GM19099 (cell line): ENCODE measurements around the gene MSRB3.

Experiments used
- POLR2A ChIP-seq: IDR thresholded peaks from 3 replicates; pipeline ENCODE4 v1.6.1; 2011; ENCODE audit warnings: low read depth; ENCODE audit not compliant: insufficient read length; ENCODE audit errors: extremely low read depth

The MSRB3 gene

DNA sequence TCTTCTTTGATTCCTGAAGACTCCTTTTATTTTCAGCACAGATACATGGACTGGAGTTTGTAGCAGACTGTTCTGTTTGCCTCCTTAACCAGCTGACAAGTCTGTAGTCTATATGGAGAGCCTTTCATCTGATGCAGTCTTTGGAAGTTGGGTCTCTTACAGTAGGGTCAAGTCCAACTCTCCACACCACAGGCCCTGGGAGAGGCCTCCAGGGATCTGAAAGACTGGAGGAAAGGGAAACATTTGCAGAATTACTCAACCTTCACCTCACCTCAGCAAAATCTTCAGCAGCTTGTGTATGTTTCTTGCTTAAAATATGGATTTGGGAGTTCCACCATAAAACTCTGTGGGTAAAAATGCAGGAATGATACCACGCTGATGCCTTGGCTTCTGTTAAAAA is 188.4 kb downstream of the MSRB3 start:
- TF ChIP-seq POLR2A, result no peak

DNA sequence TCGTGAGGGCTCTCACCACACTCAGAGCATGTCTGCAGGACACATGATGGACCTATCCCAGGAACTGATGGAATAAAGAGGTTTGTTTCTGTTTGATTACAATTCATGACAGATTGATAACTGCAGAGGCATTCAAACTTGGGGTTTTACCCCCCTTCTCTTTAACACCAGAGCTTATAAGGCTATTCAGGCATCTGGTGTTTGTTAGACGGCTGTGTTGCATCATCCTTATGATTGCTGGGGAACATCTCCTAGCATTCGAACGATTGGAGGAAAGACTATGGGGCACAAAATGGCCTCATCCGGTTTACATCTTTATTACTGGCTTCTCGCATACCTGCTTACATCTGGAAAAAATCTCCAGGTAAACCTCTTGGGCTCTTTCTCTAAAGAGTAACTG is 191.8 kb downstream of the MSRB3 start:
- TF ChIP-seq POLR2A, result no peak

DNA sequence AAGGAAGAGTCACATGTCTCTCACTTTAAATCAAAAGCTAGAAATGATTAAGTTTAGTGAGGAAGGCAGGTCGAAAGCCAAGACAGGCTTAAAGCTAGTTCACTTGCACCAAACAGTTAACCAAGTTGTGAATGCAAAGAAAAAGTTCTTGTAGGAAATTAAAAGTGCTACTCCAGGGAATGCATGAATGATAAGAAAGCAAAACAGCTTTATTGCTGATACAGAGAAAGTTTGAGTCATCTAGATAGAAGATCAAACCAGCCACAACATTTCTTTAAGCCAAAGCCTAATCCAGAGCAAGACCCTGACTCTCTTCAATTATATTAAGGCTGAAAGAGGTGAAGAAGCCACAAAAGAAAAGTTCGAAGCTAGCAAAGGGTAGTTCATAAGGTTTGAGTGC is 193.6 kb downstream of the MSRB3 start:
- no peak for TF ChIP-seq POLR2A

DNA sequence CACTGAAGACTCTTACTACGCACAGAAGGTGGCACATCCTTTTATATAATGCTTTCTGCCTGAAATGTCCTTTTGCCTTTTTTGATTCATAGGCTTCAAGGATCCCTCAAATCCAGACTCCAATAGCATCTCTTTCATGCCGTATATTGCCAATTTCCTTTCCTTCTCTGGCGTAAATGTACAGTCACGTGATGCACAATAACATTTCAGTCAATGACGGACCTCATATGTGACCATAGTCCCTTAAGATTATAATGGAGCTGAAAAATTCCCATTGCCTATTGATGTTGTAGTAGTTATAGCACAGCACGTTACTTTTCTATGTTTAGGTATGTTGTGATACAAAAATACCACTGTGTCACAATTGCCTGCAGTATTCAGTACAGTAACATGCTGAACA is 196.3 kb downstream of the MSRB3 start:
- TF ChIP-seq POLR2A, result no peak

DNA sequence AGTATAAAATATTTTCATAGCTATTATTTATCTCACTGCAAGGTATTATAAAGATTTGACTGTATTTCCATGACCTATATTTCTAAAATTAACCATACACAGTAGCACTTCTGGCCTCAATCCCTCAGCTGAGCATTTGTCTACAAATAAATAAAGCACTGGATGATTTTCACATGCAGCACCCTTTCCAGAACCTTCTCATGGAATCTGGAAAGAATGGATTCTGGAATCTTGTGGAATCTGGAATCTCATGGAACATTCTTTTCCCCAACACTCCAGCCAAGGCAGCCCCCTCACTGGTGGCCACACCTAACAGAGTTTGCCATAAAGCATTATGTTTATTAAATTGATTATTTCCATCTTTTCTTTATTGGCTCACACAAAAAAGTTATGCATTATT is 199.2 kb downstream of the MSRB3 start:
- no peak for TF ChIP-seq POLR2A

DNA sequence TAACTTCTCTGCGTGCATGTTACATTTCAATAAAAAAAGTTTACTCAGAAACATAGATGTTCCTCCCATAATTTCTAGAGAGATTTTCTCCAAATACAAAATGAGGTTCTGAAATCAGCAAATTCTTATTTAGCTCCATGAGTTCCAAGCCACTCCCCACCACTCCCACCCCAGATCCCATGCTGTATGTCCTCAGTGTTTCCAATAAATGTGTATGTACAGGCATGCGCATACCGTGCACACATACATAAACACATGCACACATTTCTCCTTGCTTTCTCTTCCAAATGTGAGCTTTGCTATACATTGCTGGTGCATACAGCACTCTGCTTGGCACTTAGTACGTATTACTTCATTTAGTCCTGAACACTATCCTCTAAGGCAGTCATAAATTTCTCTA is 209.7 kb downstream of the MSRB3 start:
- no peak for TF ChIP-seq POLR2A

DNA sequence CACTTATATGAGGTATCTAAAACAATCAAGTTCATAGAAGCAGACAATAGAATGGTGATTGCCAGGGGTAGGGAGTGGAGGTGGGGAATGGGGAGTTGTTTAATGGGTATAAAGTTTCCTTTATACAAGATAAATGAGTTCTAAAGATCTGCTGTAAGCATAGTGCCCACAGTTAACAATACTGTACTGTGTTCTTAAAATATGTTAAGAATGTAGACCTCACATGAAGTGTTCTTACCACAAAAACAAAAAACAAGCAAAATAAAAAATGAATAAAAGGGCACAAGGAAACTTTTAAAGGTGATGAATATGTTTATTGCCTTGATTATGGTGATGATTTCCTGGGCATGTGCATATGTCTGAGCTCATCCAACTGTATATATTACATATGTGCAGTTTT is 211.8 kb downstream of the MSRB3 start:
- TF ChIP-seq POLR2A, result no peak

DNA sequence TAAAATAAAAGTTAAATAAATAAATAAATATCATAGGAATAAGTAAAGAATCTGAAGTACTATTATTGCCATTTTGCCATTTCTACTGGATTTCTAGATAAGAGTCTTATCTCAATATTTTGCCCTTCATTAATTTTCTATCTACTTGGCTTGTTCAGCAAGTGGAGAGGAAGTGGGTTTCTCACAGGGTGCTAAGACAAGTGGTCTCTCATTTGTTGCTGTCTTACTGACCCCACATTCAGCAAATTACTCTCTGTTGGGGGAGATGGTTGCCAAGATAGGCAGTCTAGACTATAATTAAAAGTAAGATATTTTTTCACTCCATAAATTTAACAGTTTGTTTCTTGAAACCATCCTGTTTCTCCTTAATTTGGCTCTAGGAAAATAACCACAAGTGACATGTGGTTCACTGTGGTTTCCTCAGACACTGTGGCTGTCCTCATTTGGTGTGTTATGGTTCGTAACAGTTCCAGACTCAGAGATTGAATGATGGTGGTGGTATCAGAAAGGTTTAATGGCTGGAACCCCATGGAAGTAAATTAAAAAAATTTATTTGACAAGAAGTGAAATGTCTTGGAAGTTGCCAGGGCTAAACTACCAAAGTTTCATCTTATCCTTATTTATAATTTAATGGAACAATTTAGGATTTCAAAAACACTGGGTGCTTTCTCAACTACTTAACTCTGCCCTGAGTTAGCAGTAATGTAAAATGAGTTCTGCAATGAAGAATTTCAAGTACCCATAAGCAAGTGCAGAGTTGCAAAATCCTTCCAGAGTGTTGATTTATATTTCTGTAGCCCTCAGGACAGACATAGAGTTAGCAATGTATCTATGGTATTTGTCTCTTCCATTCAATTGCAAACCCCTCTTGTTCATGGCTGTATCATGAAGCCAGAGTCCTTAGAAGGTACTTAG is 214.8 kb downstream of the MSRB3 start:
- TF ChIP-seq POLR2A, result no peak

DNA sequence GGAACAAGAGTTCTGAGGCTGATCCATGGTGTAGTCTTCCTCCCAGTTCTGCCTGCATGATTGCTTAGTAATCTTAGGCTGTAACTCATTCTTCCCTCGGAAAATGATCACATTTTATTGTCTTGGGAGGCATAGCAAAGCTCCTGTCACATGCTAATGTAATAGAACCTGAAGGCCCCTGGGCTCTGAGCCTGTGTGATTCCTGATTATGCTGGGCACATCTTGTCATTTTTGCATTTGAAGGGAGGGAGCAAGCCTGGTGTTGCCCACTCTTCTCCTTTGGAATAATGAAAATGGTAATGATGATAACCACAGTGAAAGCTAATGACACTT is 215.4 kb downstream of the MSRB3 start:
- TF ChIP-seq POLR2A, result no peak

DNA sequence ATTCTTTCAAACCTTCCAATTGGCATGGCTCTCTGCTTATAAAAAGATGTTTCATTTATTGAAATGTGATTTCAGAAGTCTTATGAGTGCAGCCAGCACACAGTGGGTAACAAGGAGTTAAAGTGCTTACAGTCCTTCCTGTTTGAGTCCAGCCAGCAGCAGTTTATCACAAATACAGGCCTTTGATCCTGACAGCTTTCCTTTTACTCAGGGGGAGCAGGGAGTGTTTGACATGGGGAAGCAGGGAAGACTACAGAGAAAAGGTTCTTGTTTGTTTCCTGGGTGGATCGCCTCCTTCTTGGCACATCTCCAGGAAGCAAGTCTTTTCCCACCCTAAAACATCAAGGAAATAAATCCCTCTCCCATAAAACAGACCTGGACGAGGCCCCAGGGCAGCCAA is 216.1 kb downstream of the MSRB3 start:
- TF ChIP-seq POLR2A, result no peak

DNA sequence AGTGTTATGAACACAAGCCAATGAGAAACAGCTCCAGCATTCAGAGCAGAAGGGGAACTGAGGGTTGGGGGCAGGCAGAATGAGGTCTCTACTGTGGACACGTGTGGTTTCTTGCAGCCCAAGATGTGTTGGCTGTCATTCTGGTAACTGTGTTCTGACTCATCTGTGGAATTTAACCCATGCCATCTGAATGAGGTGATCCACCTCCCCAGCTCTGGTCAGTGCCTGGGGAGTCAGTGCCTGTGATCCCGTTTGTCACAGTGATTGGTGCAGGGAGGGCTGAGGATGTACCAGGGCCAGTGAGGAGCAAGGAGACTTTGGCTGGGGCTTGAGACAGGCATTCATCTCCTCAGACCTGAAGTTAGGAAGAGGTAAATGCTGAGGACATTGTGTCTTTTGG is 216.8 kb downstream of the MSRB3 start:
- no peak for TF ChIP-seq POLR2A

DNA sequence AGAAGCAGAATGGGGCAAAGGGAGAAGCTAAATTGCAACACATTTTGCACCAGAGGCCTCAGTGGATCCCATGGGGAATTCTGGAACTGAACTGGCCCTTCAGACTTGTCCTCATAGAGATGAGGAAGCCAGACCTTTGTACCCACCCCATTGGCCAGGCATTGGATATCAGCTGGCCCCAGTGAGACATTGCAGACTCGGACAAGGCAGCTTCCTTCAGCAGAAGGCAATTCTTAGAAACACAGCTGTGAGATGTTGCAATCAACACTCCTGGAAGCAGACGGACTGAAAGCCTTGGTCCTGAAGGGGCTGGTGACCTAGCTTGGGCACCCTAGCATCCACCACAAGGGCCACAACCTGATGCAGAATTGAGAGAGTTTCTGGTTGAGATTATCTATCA is 218.1 kb downstream of the MSRB3 start:
- no peak for TF ChIP-seq POLR2A

DNA sequence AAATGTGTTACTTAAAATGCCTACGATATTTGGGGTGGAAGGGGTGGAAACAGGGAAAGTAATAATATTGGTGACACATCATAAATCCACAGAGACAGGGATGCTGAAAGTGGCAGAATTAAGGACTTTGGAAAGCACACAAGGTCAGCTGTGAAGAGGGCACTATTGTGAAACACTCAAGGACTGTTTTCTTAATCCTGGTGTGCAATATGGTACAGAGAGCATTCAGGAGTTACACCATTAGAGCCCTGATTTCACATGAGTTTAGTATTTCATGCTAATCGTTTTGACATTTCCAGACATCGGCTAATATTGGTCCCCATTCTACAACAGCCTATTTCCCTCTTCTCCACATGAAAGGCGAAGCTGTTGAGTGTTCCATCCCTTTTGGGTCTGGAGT is 219.2 kb downstream of the MSRB3 start:
- TF ChIP-seq POLR2A, result no peak

DNA sequence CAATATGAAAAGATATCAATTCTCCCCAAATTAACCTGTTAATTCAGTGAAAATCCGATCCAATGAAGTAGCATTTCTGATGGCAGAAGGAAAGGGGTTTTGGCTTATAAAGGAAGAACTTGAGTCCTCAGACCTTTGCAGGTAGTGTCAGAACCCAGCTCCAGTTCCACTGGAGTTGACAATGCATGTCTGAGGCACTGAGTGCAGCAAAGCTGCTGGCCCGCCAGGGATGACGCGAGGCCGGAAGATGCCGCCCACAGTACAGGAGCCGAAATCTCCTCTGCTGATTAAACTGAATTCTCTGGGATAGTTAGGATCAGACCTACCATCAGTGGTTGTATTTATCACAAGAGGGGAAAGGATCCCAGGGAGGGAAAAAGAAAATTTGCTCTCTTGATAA is 220.7 kb downstream of the MSRB3 start:
- no peak for TF ChIP-seq POLR2A

DNA sequence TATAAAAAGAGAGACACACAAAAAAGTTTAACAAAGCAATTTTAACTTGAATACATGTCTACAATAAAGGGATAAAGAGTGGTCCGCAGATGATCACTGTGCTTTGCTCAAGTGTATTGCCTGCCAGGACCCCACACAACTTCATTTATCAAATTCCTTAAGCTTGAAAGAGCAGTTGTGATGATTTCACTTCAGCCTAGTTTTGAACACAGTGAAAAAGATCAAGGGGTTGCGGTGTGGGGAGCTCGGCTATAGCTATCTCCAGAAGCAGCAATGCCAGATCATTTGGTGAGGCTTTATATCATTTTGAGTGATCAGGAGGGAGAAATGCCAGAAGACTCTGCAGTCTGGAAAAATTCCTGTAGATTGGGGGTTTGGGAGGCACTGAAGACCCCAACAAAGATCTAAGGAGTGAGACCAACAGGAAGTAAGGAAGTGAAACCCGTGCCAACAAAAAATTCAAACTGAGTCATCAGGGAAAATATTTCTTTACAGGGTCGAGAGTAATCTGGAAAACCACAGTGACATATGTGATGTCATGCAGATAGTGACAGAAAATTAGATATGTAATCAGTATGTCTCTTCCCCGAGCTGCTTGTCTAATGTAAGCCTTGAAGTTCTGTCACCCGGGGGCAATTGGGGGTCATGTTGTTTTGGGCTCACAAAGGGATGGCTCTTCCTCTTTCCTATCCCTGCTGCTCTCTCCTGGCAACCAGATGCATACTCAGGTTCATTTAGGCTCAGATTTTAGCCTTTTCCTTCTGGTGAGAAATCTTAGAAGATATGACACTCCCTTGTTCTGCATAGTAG is 221.8 kb downstream of the MSRB3 start:
- TF ChIP-seq POLR2A, result no peak

DNA sequence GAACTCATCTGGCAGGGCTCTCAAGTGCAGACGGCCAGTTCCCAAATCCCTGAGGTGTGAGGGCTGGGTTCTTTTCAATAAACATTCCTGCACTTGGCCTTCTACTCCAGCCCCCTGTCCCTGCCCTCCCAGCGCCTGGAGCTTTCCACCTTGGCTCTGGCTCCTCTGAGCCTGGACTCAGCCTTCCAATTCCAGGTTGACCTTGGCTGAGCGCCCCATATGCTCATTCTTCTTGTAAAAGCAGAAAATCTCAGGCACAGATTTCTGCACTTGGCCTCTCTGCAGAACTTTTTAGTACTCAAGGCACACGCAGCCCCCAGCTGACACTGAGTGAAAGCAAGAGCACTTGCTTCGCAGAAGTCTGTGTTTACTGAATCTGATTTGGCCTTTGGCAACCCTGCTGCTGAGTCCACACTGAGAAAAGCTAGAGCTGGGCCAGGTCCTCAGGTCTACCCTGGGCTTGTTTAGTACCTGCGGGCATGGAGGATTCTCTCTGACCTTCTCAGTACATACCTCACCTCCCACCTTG is 222.7 kb downstream of the MSRB3 start:
- no peak for TF ChIP-seq POLR2A
